ENCODE measurements around the gene ZNF433. TPM values are rescaled to one million over a fixed set of nuclear protein-coding genes. Genes with fewer than 3 reads are reported as not detected.

The ZNF433 gene
- total RNA-seq, 2 donors from 2014 or later = 2.0 to 3.5 TPM

- no peak for DNase-seq
- Histone ChIP-seq H3K27ac (no peak overlapping the region), H3K36me3 (no peaks in the 10 kb centered on the region), H3K27me3 (no peaks in the 10 kb centered on the region), H3K9me3 (peaks cover 7% of the 10 kb centered on the region), H3K4me1 (no peaks in the 10 kb centered on the region), H3K4me3 (no peak overlapping the region), H3K9ac (ENCODE audit: low read depth in 2 of 2, low read length in 2 of 2) (no peak overlapping the region)
- no peak for TF ChIP-seq CTCF (IDR thresholded peaks at IDR 0.05)
- intact Hi-C loops (cut with DNase I) = no loop called here
Observed at GRCh38 chr19:12042893-12043292, 7.4 kb upstream of the ZNF433 start.

GRCh38 chr19:12034620-12035019 lies 859 bp downstream of the ZNF433 start:
- Histone ChIP-seq H3K9me3 (no peaks in the 10 kb centered on the region), H3K4me3 (peak overlapping the region; percentile 98), H3K36me3 (no peaks in the 10 kb centered on the region), H3K27me3 (no peaks in the 10 kb centered on the region), H3K9ac (ENCODE audit: low read depth in 2 of 2, low read length in 2 of 2) (no peak overlapping the region), H3K27ac (no peak overlapping the region), H3K4me1 (no peaks in the 10 kb centered on the region)
- no peak for DNase-seq
- TF ChIP-seq CTCF (IDR thresholded peaks at IDR 0.05) = no peak
- intact Hi-C loops (cut with DNase I) = no loop called here

GRCh38 chr19:12034198-12034597 lies 1.3 kb downstream of the ZNF433 start:
- no peaks in the 10 kb centered on the region for H3K36me3 ChIP-seq
- no peak overlapping the region for H3K9ac ChIP-seq (ENCODE audit: low read depth in 2 of 2, low read length in 2 of 2)
- TF ChIP-seq CTCF (IDR thresholded peaks at IDR 0.05) = no peak
- no peak for DNase-seq
- no peaks in the 10 kb centered on the region for H3K4me1 ChIP-seq
- H3K27me3 ChIP-seq = no peaks in the 10 kb centered on the region
- H3K27ac ChIP-seq = no peak overlapping the region
- no peak overlapping the region for H3K4me3 ChIP-seq
- H3K9me3 ChIP-seq = no peaks in the 10 kb centered on the region
- intact Hi-C loops (cut with DNase I) = no loop called here

- intact Hi-C loops (cut with DNase I) = no loop called here
- peaks cover 12% of the 10 kb centered on the region for H3K36me3 ChIP-seq
- no peak overlapping the region for H3K27ac ChIP-seq
- H3K4me1 ChIP-seq = no peaks in the 10 kb centered on the region
- H3K27me3 ChIP-seq = no peaks in the 10 kb centered on the region
- DNase-seq = no peak
- TF ChIP-seq CTCF (IDR thresholded peaks at IDR 0.05) = no peak
- H3K9ac ChIP-seq (ENCODE audit: low read depth in 2 of 2, low read length in 2 of 2) = no peak overlapping the region
- no peak overlapping the region for H3K4me3 ChIP-seq
- H3K9me3 ChIP-seq = peaks cover 22% of the 10 kb centered on the region
Observed at GRCh38 chr19:12015753-12016116, 19.7 kb downstream of the ZNF433 start.

GRCh38 chr19:12015015-12015752 lies 20.3 kb downstream of the ZNF433 start:
- DNase-seq = no peak
- H3K36me3 ChIP-seq = peaks cover 12% of the 10 kb centered on the region
- intact Hi-C loops (cut with DNase I) = no loop called here
- H3K9ac ChIP-seq (ENCODE audit: low read depth in 2 of 2, low read length in 2 of 2) = no peak overlapping the region
- no peak overlapping the region for H3K4me3 ChIP-seq
- no peaks in the 10 kb centered on the region for H3K27me3 ChIP-seq
- no peak for TF ChIP-seq CTCF (IDR thresholded peaks at IDR 0.05)
- H3K4me1 ChIP-seq = no peaks in the 10 kb centered on the region
- H3K27ac ChIP-seq = no peak overlapping the region
- peaks cover 22% of the 10 kb centered on the region for H3K9me3 ChIP-seq
